CD4-positive, CD25-positive, alpha-beta regulatory T cell (primary cell): ENCODE measurements around the gene IL32. TPM values are rescaled to one million over a fixed set of nuclear protein-coding genes. Genes with fewer than 3 reads are reported as not detected.
"Not testable (repeated sequence)": the region's sequence is repeated elsewhere in the genome, so short reads cannot be mapped to it uniquely, and the experiment has no call there.

Source experiments
- ATAC-seq, 2 donors: fragments of 150-1000 bp; cut with Tn5 transposase; one replicate each; pipeline ENCODE4 v1.10.0; 2021; ENCODE audit warnings: low read depth in 2 of 2, moderate number of reproducible peaks in 2 of 2, moderate library complexity in 1 of 2
- DNase-seq, 3 donors: peaks; one replicate each; pipeline versions ENCODE4 v3.0.0 to v3.0.0-alpha.2; 2012 to 2022; ENCODE audit warnings: mixed read lengths in 1 of 3
- H3K27ac ChIP-seq: one replicate; pipeline ENCODE4 v1.7.0; 2013; ENCODE audit warnings: mild to moderate bottlenecking, low read length; ENCODE audit not compliant: insufficient read depth, poor library complexity, severe bottlenecking
- H3K27me3 ChIP-seq: one replicate; pipeline ENCODE4 v1.7.0; 2013; ENCODE audit warnings: low read length; ENCODE audit not compliant: control insufficient read depth, insufficient read depth
- H3K36me3 ChIP-seq: one replicate; pipeline ENCODE4 v1.7.0; 2013; ENCODE audit warnings: mild to moderate bottlenecking, low read length, moderate library complexity; ENCODE audit not compliant: control insufficient read depth, insufficient read depth
- H3K4me1 ChIP-seq: 2 replicates; pipeline ENCODE4 v1.7.0; 2013; ENCODE audit warnings: mild to moderate bottlenecking, low read length; ENCODE audit not compliant: insufficient read depth, control insufficient read depth, poor library complexity, severe bottlenecking
- H3K4me3 ChIP-seq: one replicate; pipeline ENCODE4 v1.7.0; 2013; ENCODE audit warnings: low read depth, mild to moderate bottlenecking, low read length, moderate library complexity
- H3K9me3 ChIP-seq, 2 experiments: 1 replicate in 1 of 2; 2 replicates in 1 of 2; pipeline ENCODE4 v1.7.0; 2013; ENCODE audit warnings: low read length in 2 of 2, mild to moderate bottlenecking in 1 of 2, moderate library complexity in 1 of 2; ENCODE audit not compliant: control insufficient read depth in 2 of 2
- H3K27ac Mint-ChIP-seq, 3 donors: one replicate each; pipeline ENCODE4 v1.8.0; 2020 to 2022; ENCODE audit warnings: mild to moderate bottlenecking in 3 of 3, mixed read lengths in 3 of 3, moderate library complexity in 2 of 3
- H3K27me3 Mint-ChIP-seq: one replicate; pipeline ENCODE4 v1.8.0; 2022; ENCODE audit warnings: mild to moderate bottlenecking, mixed read lengths
- H3K36me3 Mint-ChIP-seq: one replicate; pipeline ENCODE4 v1.8.0; 2020; ENCODE audit warnings: mixed read lengths
- H3K4me1 Mint-ChIP-seq, 4 donors: one replicate each; pipeline ENCODE4 v1.8.0; 2020 to 2022; ENCODE audit warnings: mixed read lengths in 4 of 4, mild to moderate bottlenecking in 1 of 4
- H3K4me3 Mint-ChIP-seq, 4 donors: one replicate each; pipeline ENCODE4 v1.8.0; 2020 to 2022; ENCODE audit warnings: mild to moderate bottlenecking in 4 of 4, mixed read lengths in 4 of 4, moderate library complexity in 3 of 4
- H3K9me3 Mint-ChIP-seq, 7 donors: one replicate each; pipeline ENCODE4 v1.8.0; 2020 to 2022; ENCODE audit warnings: mixed read lengths in 7 of 7, mild to moderate bottlenecking in 3 of 7, moderate library complexity in 2 of 7
- polyA plus RNA-seq, 4 donors: library from polyadenylated mRNA; unstranded; fragments of 300-500 nt; fragmentation: Illumina TruSeq; gene quantifications; one replicate each; pipeline ENCODE4 v1.2.3, GENCODE V29; 2021
- total RNA-seq: library from RNA; stranded (reverse); gene quantifications from one replicate; pipeline ENCODE4 v1.2.3, GENCODE V29; 2022

IL32 gene
- total and polyA plus RNA-seq, 5 donors from 2014 or later, result 1,611 to 6,021 (median 3,657) TPM

- H3K27ac ChIP-seq, H3K9me3 ChIP-seq, ATAC-seq, H3K4me3 ChIP-seq, H3K36me3 ChIP-seq, DNase-seq, H3K27me3 ChIP-seq, H3K9me3 Mint-ChIP-seq, H3K27me3 Mint-ChIP-seq: not testable (repeated sequence)
- Mint-ChIP-seq H3K4me3 (peak overlapping the region in 3 of 4 donors; percentile 44 to 82 (median 78)), H3K4me1 (peaks cover 0 to 50% (median 27%) of the 10 kb centered on the region in 4 donors), H3K27ac (peak overlapping the region in 1 of 3 donors; percentile 26), H3K36me3 (peaks cover 14% of the 10 kb centered on the region)
- peaks cover 42% of the 10 kb centered on the region for H3K4me1 ChIP-seq
These were observed 9.7 kb upstream of the IL32 start for GRCh38 chr16:3055734-3056115.

- no peak for ATAC-seq
- no peaks in the 10 kb centered on the region for H3K27me3 ChIP-seq
- H3K4me1 Mint-ChIP-seq, result peaks cover 0 to 50% (median 27%) of the 10 kb centered on the region in 4 donors
- H3K27me3 Mint-ChIP-seq, result no peaks in the 10 kb centered on the region
- peak overlapping the region; percentile 35 to 91 (median 70) for H3K4me3 Mint-ChIP-seq
- H3K9me3 ChIP-seq, result no peaks in the 10 kb centered on the region
- H3K27ac ChIP-seq, result no peak overlapping the region
- no peak for DNase-seq
- peaks cover 14% of the 10 kb centered on the region for H3K36me3 Mint-ChIP-seq
- H3K36me3 ChIP-seq, result no peaks in the 10 kb centered on the region
- peaks cover 42% of the 10 kb centered on the region for H3K4me1 ChIP-seq
- H3K27ac Mint-ChIP-seq, result peak overlapping the region in 2 of 3 donors; percentile 7 to 66
- H3K4me3 ChIP-seq, result no peak overlapping the region
- no peaks in the 10 kb centered on the region for H3K9me3 Mint-ChIP-seq
These were observed 8.9 kb upstream of the IL32 start for GRCh38 chr16:3056336-3057180.

GRCh38 chr16:3057181-3058138, 8.0 kb upstream of the IL32 start:
- H3K27ac ChIP-seq, result peak overlapping the region; percentile 33
- Mint-ChIP-seq H3K4me3 (peak overlapping the region; percentile 65 to 91 (median 76)), H3K9me3 (no peaks in the 10 kb centered on the region), H3K27me3 (no peaks in the 10 kb centered on the region), H3K27ac (peak overlapping the region in 2 of 3 donors; percentile 7 to 66), H3K4me1 (peaks cover 0 to 52% (median 23%) of the 10 kb centered on the region in 4 donors), H3K36me3 (peaks cover 14% of the 10 kb centered on the region)
- H3K27me3 ChIP-seq, result no peaks in the 10 kb centered on the region
- DNase-seq (no peak), ATAC-seq (no peak)
- H3K4me3 ChIP-seq, result no peak overlapping the region
- H3K36me3 ChIP-seq, result no peaks in the 10 kb centered on the region
- peaks cover 47% of the 10 kb centered on the region for H3K4me1 ChIP-seq
- no peaks in the 10 kb centered on the region for H3K9me3 ChIP-seq

GRCh38 chr16:3058139-3059030, 7.1 kb upstream of the IL32 start:
- no peaks in the 10 kb centered on the region for H3K27me3 ChIP-seq
- Mint-ChIP-seq H3K36me3 (peaks cover 14% of the 10 kb centered on the region), H3K4me3 (peak overlapping the region; percentile 88 to 92 (median 92)), H3K9me3 (no peaks in the 10 kb centered on the region), H3K4me1 (peaks cover 4 to 61% (median 28%) of the 10 kb centered on the region in 4 donors), H3K27me3 (no peaks in the 10 kb centered on the region), H3K27ac (peak overlapping the region; percentile 54 to 87 (median 80))
- peak overlapping the region; percentile 79 for H3K27ac ChIP-seq
- DNase-seq (peak in 2 of 3 donors; percentile 40 to 77), ATAC-seq (peak; percentile 35 to 42)
- H3K36me3 ChIP-seq, result no peaks in the 10 kb centered on the region
- no peak overlapping the region for H3K4me3 ChIP-seq
- H3K9me3 ChIP-seq, result no peaks in the 10 kb centered on the region
- peaks cover 47% of the 10 kb centered on the region for H3K4me1 ChIP-seq

- Histone ChIP-seq H3K4me3 (peak overlapping the region; percentile 48), H3K9me3 (no peaks in the 10 kb centered on the region), H3K36me3 (no peaks in the 10 kb centered on the region), H3K4me1 (peaks cover 55% of the 10 kb centered on the region), H3K27ac (peak overlapping the region; percentile 79), H3K27me3 (no peaks in the 10 kb centered on the region)
- Mint-ChIP-seq H3K36me3 (peaks cover 7% of the 10 kb centered on the region), H3K9me3 (no peaks in the 10 kb centered on the region), H3K4me1 (peaks cover 4 to 62% (median 31%) of the 10 kb centered on the region in 4 donors), H3K27me3 (no peaks in the 10 kb centered on the region), H3K27ac (peak overlapping the region; percentile 87 to 97 (median 90)), H3K4me3 (peak overlapping the region; percentile 88 to 97 (median 92))
- ATAC-seq, result peak; percentile 90
- peak; percentile 82 to 89 (median 87) for DNase-seq
These were observed 6.3 kb upstream of the IL32 start for GRCh38 chr16:3059041-3059722.

GRCh38 chr16:3059723-3060242, 5.7 kb upstream of the IL32 start:
- Histone ChIP-seq H3K27me3 (no peaks in the 10 kb centered on the region), H3K9me3 (no peaks in the 10 kb centered on the region), H3K4me1 (peaks cover 58% of the 10 kb centered on the region), H3K36me3 (no peaks in the 10 kb centered on the region), H3K4me3 (peak overlapping the region; percentile 48), H3K27ac (peak overlapping the region; percentile 79)
- ATAC-seq (no peak), DNase-seq (no peak)
- Mint-ChIP-seq H3K27me3 (no peaks in the 10 kb centered on the region), H3K36me3 (peaks cover 5% of the 10 kb centered on the region), H3K4me3 (peak overlapping the region; percentile 86 to 97 (median 92)), H3K4me1 (peaks cover 4 to 64% (median 32%) of the 10 kb centered on the region in 4 donors), H3K27ac (peak overlapping the region; percentile 87 to 97 (median 90)), H3K9me3 (peaks cover 0 to 2% (median 0%) of the 10 kb centered on the region in 7 donors)
